Measurements from ENCODE around the gene EXOSC9.

DNA sequence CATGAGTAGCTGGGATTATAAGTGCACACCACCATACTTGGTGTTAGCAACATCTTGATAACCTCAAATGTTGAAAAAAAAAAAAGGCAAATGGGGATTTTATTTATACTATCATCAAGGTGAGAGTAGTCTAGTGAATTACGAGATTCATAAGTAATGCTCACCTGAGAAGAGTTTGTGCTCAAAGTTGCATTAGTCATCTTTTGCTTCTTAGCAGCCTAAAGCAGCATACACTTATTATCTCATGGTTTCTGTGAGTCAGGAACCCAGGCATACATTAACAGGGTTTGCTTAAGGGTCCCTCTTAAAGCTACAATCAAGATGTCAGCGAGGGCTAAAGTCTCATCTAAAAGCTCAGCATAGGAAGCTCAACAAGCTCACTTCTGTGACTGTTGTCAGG lies 8.2 kb upstream of the EXOSC9 start:
- TF ChIP-seq, protein P1, sequence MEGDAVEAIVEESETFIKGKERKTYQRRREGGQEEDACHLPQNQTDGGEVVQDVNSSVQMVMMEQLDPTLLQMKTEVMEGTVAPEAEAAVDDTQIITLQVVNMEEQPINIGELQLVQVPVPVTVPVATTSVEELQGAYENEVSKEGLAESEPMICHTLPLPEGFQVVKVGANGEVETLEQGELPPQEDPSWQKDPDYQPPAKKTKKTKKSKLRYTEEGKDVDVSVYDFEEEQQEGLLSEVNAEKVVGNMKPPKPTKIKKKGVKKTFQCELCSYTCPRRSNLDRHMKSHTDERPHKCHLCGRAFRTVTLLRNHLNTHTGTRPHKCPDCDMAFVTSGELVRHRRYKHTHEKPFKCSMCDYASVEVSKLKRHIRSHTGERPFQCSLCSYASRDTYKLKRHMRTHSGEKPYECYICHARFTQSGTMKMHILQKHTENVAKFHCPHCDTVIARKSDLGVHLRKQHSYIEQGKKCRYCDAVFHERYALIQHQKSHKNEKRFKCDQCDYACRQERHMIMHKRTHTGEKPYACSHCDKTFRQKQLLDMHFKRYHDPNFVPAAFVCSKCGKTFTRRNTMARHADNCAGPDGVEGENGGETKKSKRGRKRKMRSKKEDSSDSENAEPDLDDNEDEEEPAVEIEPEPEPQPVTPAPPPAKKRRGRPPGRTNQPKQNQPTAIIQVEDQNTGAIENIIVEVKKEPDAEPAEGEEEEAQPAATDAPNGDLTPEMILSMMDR (IDR thresholded peaks at IDR 0.05; ENCODE audit: insufficient read depth, low read length, poor library complexity, severe bottlenecking), result no peak
- no peak for TF ChIP-seq EZH2phosphoT487 (conservative IDR thresholded peaks at IDR 0.05; ENCODE audit: low read length)
